GM12891 (cell line): ENCODE results near the gene MTHFSD.

ENCODE experiments used
- PAX5 ChIP-seq: IDR thresholded peaks from 2 replicates; pipeline ENCODE4 v1.6.1; 2011; ENCODE audit warnings: low read length, moderate library complexity, mild to moderate bottlenecking; ENCODE audit not compliant: insufficient read depth, severe bottlenecking
- POLR2A ChIP-seq: IDR thresholded peaks from 2 replicates; pipeline ENCODE4 v1.6.1; 2011; ENCODE audit warnings: low read depth, low read length, control low read depth
- POLR2AphosphoS5 ChIP-seq: IDR thresholded peaks from 2 replicates; pipeline ENCODE4 v1.6.1; 2011; ENCODE audit warnings: low read depth, low read length, control low read depth
- POU2F2 ChIP-seq: IDR thresholded peaks from 2 replicates; pipeline ENCODE4 v1.6.1; 2011; ENCODE audit warnings: low read depth, mild to moderate bottlenecking, control low read depth, low read length, moderate library complexity
- SPI1 ChIP-seq: IDR thresholded peaks from 2 replicates; pipeline ENCODE4 v1.6.1; 2011; ENCODE audit warnings: low read depth, low read length, control low read depth
- TAF1 ChIP-seq: IDR thresholded peaks from 2 replicates; pipeline ENCODE4 v1.6.1; 2011; ENCODE audit warnings: low read depth, low read length, control low read depth

GRCh38 chr16:86537486-86537885 is 17.5 kb downstream of the MTHFSD start:
- no peak for TF ChIP-seq POLR2A
- no peak for TF ChIP-seq SPI1
- TF ChIP-seq TAF1: no peak
- no peak for TF ChIP-seq PAX5
- no peak for TF ChIP-seq POLR2AphosphoS5
- TF ChIP-seq POU2F2: no peak
